GM12872 (cell line): ENCODE measurements around the gene PARP9.

ENCODE experiments used
- TF ChIP-seq, protein P1 (sequence below): IDR thresholded peaks from 3 replicates; pipeline ENCODE4 v1.5.1; 2011; ENCODE audit warnings: low read depth, mild to moderate bottlenecking, low read length, moderate library complexity; ENCODE audit not compliant: insufficient read depth

The PARP9 gene

GRCh38 chr3:122535964-122536631 lies 28.0 kb downstream of the PARP9 start:
- TF ChIP-seq, protein P1, sequence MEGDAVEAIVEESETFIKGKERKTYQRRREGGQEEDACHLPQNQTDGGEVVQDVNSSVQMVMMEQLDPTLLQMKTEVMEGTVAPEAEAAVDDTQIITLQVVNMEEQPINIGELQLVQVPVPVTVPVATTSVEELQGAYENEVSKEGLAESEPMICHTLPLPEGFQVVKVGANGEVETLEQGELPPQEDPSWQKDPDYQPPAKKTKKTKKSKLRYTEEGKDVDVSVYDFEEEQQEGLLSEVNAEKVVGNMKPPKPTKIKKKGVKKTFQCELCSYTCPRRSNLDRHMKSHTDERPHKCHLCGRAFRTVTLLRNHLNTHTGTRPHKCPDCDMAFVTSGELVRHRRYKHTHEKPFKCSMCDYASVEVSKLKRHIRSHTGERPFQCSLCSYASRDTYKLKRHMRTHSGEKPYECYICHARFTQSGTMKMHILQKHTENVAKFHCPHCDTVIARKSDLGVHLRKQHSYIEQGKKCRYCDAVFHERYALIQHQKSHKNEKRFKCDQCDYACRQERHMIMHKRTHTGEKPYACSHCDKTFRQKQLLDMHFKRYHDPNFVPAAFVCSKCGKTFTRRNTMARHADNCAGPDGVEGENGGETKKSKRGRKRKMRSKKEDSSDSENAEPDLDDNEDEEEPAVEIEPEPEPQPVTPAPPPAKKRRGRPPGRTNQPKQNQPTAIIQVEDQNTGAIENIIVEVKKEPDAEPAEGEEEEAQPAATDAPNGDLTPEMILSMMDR, result no peak

- TF ChIP-seq, protein P1, result no peak
Measured at GRCh38 chr3:122533931-122534334, 30.2 kb downstream of the PARP9 start.

DNA sequence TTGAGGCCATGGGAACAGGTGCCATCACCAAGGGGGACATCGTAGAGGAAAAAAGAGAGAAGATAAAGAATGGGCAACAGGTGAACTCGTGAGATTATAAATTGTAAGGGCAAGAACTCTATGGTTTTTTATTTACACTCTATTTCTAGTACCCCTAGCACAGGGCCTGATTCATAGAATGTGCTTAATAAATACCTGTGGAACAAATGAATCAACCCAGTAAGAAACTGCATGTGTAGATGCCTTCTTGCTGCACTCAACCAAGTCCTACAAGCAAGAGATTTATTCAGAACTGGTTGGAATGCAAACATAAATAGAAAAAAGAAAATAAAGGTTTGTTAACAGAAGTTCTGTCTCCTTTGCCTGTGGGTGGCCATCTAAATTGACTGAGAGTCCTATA lies 30.6 kb downstream of the PARP9 start:
- TF ChIP-seq, protein P1, result no peak

- TF ChIP-seq, protein P1, result no peak
Measured at GRCh38 chr3:122530164-122530563, 33.9 kb downstream of the PARP9 start.

GRCh38 chr3:122523317-122523716 lies 40.8 kb downstream of the PARP9 start:
- TF ChIP-seq, protein P1, result no peak

DNA sequence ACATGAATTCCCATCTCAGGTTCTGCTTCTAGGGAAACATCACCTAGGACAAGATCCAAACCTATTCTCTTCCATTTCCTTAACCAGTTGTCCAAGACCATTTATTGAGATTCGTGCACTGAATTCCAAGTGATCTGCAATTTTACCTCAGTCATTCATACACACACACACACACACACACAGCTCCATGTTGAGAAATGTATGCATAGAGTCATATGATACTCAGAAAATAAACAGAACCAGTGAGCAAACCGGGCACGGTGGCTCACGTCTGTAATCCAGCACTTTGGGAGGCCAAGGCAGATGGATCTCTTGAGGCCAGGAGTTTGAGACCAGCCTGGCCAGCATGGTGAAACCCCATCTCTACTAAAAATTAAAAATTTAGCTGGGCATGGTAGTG lies 43.2 kb downstream of the PARP9 start:
- TF ChIP-seq, protein P1, result no peak

DNA sequence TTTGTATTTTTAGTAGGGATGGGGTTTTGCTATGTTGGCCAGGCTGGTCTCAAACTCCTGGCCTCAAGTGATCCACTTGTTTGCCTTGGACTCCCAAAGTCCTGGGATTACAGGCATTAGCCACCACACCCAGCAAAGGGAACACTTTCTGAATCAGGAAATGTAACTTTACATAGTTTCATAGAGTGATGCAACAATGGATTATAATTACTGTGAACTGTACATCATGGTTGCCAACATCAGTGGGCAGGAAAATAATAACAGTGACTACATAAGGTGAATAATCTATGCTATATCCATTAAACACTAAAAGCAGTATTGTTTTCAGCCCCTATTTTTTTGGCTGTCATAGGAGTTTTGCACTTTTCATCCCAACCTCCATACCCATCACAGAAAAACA lies 44.4 kb downstream of the PARP9 start:
- TF ChIP-seq, protein P1, result no peak
